ENCODE data around the gene FEM1C. TPM values are rescaled to one million over a fixed set of nuclear protein-coding genes. Genes with fewer than 3 reads are reported as not detected.

FEM1C gene
- total RNA-seq, 2 experiments from 2014 or later, result 16.6 to 16.7 TPM

- TF ChIP-seq, protein P1, sequence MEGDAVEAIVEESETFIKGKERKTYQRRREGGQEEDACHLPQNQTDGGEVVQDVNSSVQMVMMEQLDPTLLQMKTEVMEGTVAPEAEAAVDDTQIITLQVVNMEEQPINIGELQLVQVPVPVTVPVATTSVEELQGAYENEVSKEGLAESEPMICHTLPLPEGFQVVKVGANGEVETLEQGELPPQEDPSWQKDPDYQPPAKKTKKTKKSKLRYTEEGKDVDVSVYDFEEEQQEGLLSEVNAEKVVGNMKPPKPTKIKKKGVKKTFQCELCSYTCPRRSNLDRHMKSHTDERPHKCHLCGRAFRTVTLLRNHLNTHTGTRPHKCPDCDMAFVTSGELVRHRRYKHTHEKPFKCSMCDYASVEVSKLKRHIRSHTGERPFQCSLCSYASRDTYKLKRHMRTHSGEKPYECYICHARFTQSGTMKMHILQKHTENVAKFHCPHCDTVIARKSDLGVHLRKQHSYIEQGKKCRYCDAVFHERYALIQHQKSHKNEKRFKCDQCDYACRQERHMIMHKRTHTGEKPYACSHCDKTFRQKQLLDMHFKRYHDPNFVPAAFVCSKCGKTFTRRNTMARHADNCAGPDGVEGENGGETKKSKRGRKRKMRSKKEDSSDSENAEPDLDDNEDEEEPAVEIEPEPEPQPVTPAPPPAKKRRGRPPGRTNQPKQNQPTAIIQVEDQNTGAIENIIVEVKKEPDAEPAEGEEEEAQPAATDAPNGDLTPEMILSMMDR (IDR thresholded peaks at IDR 0.05), result no peak
- Mint-ChIP-seq H3K27me3 (no peaks in the 10 kb centered on the region), H3K9me3 (no peaks in the 10 kb centered on the region), H3K27ac (no peak overlapping the region), H3K4me3 (no peak overlapping the region), H3K36me3 (ENCODE audit: low read depth) (peaks cover 37% of the 10 kb centered on the region), H3K4me1 (ENCODE audit: low read depth) (peaks cover 56% of the 10 kb centered on the region)
- DNase-seq (no peak), ATAC-seq (no peak)
- CTCF ChIA-PET, result interaction anchor here (1.5 kb wide), 1 partner anchor 44 kb away, joined by 3 read pairs; no protein-coding TSS in a partner anchor
- POLR2A ChIA-PET, result no interaction called here
- intact Hi-C loops (cut with micrococcal nuclease), result no loop called here
Observed at GRCh38 chr5:115530426-115530825, 14.1 kb downstream of the FEM1C start.

DNA sequence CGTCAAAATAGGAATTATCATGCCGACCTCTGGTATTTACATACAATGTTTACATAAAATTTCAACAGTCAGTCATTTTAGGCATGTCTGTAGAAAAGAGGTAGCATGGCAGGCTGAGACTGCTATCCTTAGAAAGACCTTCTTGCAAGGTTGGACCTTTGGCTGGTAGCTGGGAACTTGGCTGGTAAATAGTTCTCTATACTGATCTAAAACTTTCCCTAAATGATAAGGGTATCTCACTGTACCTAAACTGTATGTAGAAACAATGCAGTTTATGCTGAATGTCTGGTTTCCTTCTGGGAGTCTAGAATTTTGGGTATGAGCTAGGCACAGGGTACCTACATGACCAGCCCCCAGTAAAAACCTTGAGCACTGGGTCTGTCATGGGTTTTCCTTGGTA lies 18.0 kb downstream of the FEM1C start:
- no peak for DNase-seq
- Mint-ChIP-seq H3K27ac (no peak overlapping the region), H3K36me3 (ENCODE audit: low read depth) (peaks cover 45% of the 10 kb centered on the region), H3K4me1 (ENCODE audit: low read depth) (peaks cover 56% of the 10 kb centered on the region), H3K27me3 (no peaks in the 10 kb centered on the region), H3K9me3 (no peaks in the 10 kb centered on the region), H3K4me3 (no peak overlapping the region)
- ATAC-seq, result no peak
- intact Hi-C loops (cut with micrococcal nuclease), result no loop called here
- CTCF ChIA-PET, result interaction anchor here (1.3 to 1.6 kb wide), 2 partner anchors 10 to 49 kb away, joined by 5 to 7 read pairs; no protein-coding TSS in a partner anchor
- POLR2A ChIA-PET, result interaction anchor here (1.4 kb wide), 1 partner anchor 10 kb away, joined by 4 read pairs; no protein-coding TSS in a partner anchor
- TF ChIP-seq, protein P1 (IDR thresholded peaks at IDR 0.05), result no peak

DNA sequence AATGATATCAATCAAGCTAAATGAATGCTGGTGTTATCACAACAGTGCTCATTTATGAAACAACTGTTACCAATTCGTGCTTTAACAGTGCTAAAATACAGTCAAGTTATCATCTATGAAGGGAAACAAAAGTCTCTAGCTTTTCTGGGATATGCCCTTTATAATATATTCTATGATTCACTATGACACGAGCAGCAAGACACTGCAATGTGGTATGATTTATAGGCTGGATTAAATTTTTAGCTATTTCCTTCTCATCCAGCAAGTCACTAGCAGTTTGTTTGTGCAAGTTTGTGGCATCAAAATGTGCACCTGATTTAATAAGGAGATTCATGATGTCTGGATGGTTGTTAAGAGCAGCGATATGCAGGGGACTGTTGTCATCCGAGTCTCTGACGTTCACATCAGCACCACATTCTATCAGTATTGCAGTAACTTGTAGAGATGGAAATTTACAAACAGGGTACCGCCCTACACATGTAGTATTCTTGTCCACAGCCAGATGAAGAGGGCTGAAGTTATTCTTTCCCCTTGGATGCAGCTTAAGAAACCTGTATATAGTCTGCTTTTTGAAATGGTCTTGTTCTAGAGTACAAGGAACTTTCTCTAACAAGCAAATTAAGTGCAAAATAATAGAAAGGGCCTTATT lies 20.3 kb downstream of the FEM1C start:
- H3K36me3 Mint-ChIP-seq (ENCODE audit: low read depth), result peaks cover 54% of the 10 kb centered on the region
- DNase-seq (no peak), ATAC-seq (no peak)
- peaks cover 50% of the 10 kb centered on the region for H3K4me1 Mint-ChIP-seq (ENCODE audit: low read depth)
- H3K27me3 Mint-ChIP-seq, result no peaks in the 10 kb centered on the region
- no peak overlapping the region for H3K4me3 Mint-ChIP-seq
- no peaks in the 10 kb centered on the region for H3K9me3 Mint-ChIP-seq
- ChIA-PET POLR2A (no interaction called here), CTCF (interaction anchor here (0.6 to 2.2 kb wide), 3 partner anchors 12 to 287 kb away, joined by 3 to 6 read pairs (median 6); no protein-coding TSS in a partner anchor)
- peak overlapping the region; percentile 32 for H3K27ac Mint-ChIP-seq
- TF ChIP-seq, protein P1 (IDR thresholded peaks at IDR 0.05), result no peak
- intact Hi-C loops (cut with micrococcal nuclease), result no loop called here

GRCh38 chr5:115522832-115523403 lies 21.7 kb downstream of the FEM1C start:
- CTCF ChIA-PET, result interaction anchor here (0.5 to 2.2 kb wide), 3 partner anchors 13 to 454 kb away, joined by 4 to 6 read pairs (median 6); no protein-coding TSS in a partner anchor

More at GRCh38 chr5:115522832-115523403, 21.7 kb downstream of the FEM1C start:
- H3K27me3 Mint-ChIP-seq, result no peaks in the 10 kb centered on the region
- DNase-seq, result no peak
- intact Hi-C loops (cut with micrococcal nuclease), result no loop called here
- peak overlapping the region; percentile 63 for H3K27ac Mint-ChIP-seq
- no peaks in the 10 kb centered on the region for H3K9me3 Mint-ChIP-seq
- POLR2A ChIA-PET, result interaction anchor here (1.1 kb wide), 1 partner anchor 21 kb away, joined by 4 read pairs; no protein-coding TSS in a partner anchor
- peaks cover 36% of the 10 kb centered on the region for H3K4me1 Mint-ChIP-seq (ENCODE audit: low read depth)
- peak overlapping the region; percentile 1 for H3K4me3 Mint-ChIP-seq
- ATAC-seq, result peak; percentile 60
- TF ChIP-seq, protein P1 (IDR thresholded peaks at IDR 0.05), result no peak
- H3K36me3 Mint-ChIP-seq (ENCODE audit: low read depth), result peaks cover 45% of the 10 kb centered on the region
